NCI-H2196 treated with DMSO at 0.1 percent for 48 hours (cell line): ENCODE results near the gene EIF5.

Experiments
- DNase-seq: peaks from one replicate; lab custom pipeline; 2025; ENCODE audit not compliant: unreplicated experiment; lab: John Stamatoyannopoulos, UW

Gene EIF5

DNA sequence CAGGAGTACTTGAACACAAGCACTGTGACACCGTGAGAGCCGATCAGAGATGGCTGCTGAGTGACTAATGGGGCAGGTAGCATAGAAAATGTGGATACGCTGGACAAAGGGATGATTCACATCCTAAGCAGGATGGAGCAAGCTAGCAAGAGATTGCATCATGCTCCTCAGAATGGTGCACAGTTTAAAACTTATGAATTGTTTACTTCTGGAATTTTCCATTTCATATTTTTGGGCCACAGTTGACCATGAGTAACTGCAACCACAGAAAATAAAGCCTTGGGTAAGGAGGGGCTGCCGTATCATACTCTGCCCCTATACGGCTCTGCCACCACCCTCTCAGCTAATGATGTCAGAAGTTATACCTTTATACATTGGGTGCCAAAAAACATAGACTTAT lies 27.8 kb downstream of the EIF5 start:
- DNase-seq: no peak

DNA sequence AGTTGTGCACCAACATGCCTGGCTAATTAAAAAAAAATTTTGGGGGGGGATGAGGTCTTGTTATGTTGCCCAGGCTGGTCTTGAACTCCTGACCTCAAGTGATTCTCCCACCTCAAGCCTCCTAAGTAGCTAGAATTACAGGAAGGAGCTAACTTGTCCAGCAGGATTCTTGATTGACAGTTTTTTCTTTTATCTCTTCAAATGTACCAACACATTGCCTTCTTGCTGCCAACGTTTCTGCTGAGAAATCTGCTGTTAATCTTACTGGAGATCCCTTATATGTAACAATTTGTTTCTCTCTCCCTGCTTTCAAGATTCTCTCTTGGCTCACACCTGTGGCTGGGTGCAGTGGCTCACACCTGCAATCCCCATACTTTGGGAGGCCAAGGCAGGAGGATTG lies 28.7 kb downstream of the EIF5 start:
- no peak for DNase-seq

DNA sequence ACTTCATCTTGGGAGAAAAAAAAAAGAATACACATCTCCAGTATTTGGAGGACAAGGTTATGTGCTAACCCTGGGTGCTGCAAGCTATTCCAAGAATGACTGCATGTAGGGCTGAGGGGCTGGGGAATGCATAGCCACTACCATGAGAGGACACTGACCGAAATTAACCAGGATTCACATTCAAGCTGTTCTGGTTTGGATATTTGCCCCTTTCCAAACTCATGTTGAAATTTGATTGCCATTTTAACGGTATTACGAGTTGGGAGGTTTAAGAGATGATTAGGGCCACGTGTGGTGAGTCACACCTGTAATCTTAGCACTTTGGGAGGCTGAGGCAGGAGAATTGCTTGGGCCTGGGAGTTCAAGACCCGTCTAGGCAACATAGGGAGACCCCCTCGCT lies 32.7 kb downstream of the EIF5 start:
- DNase-seq: no peak

DNA sequence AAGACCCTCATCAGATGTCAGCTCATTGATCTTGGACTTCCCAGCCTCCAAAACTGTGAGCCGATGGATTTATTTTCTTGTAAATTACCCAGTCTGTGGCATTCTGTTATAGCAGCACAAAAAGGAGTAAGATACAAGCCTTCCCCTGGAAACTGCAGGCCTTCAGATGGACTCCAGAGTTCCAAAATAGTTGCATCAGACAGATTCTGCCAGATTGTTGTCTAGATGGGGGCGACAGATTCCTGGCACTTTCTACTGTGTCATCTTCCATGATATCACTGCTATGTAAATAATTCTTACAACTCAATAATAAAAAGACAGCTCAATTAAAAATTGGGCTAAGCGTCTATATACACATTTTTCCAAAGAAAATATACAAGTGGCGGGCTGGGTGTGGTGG lies 34.0 kb downstream of the EIF5 start:
- DNase-seq: no peak

DNA sequence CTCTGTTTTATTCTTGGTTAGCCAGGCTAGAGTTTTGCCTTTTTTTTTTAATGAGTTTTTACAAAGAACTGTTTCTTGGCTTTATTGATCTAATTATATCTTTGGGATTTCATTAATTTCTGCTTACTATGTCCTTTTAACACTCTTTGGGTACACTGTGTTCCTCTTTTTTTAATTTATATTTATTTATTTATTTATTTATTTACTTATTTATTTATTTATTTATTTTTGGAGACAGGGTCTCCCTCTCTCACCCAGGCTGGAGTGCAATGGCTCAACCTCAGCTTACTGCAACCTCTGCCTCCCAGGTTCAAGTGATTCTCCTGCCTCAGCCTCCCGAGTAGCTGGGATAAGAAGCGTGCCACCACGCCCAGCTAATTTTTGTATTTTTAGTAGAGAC lies 36.0 kb downstream of the EIF5 start:
- no peak for DNase-seq

DNA sequence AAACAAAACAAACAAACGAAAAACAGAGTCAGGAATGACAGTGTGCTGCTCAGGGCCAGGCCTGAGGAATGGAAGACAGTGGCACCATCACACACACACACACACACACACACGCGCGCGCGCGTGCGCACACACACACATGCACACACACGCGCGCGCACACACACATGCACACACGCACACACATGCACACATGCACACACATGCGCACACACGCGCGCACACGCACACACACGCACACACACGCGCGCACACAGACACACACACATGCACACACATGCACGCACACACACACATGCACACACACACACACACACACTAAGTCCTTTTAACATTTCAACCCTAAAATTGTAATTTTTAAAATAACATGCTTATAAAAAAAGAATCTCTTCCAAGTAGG lies 38.0 kb downstream of the EIF5 start:
- DNase-seq: no peak

DNA sequence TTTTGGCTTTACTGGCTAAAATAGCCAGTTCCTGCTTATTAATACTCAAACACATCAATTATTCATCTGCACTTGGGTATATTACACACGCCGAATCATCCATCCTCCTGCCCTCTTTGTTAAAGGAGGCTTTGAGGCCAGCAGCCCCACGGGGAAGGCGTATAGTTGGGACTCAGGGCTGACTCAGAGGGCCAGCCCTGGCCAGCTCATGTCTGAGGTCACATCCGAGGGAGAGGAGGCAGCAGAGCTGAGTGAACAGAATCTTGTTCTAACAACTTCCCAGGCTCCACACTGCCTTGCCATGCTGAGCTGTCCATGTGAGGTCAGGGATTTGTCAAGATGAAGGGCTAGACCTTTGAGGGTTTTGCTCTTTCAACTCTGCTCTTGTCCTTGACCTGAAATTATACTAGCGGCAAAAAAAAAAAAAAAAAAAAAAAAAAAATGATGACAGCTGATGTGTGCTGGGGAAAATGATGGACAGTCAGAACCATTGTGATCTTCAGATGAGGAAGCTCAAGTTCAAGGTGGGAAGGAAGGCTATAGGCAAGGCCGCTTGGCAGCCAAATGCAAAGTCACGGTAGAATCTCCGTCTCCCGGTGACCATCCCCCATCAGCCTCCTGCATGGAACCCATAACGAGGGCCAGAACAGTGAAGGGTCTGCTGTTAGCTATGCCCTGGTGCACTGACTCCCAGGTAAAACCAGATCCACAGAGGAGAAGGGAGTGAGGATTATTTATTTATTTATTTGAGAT lies 38.7 kb downstream of the EIF5 start:
- no peak for DNase-seq

DNA sequence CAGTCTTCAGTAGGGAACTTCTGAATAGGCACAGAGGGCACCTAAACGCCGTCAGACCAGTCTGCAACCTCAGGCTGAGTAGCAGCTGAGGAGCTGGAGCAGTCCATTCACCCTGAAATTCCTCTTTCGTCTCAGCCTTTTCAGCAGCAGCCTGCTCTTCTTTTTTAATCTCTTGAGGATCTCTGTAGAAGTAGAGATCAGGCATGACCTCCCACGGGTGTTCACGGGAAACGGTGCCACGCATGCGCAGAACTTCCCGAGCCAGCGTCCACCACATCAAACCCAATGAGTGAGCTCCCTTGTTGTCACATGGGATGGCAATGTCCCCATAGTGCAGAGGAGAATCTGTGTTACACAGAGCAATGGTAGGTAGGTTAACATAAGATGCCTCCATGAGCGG lies 40.1 kb downstream of the EIF5 start:
- DNase-seq: no peak

DNA sequence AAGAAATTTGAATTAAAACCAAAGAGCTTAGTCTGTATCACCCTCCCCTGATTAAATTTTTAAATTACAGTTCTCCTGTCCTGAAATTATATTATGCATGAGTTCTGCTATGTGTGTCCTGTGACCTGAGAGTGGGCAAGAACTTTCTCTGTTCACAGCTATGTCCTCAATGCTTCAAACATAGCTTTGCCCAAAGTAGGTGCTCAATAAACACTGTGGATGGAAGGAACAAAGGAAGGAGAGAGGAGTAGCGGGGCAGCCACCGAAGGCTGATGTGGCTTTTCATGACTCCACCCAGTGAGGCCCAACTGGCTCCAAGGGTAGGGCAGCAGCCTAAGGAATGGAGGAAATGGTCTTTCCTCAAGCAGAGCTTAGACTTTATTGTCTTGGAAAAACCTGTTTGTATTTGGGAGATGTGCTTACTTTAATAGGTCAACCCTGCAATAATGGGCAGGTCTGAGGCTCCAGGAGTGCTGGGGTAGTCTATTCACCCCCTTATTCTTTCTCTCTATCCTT lies 43.5 kb downstream of the EIF5 start:
- no peak for DNase-seq

DNA sequence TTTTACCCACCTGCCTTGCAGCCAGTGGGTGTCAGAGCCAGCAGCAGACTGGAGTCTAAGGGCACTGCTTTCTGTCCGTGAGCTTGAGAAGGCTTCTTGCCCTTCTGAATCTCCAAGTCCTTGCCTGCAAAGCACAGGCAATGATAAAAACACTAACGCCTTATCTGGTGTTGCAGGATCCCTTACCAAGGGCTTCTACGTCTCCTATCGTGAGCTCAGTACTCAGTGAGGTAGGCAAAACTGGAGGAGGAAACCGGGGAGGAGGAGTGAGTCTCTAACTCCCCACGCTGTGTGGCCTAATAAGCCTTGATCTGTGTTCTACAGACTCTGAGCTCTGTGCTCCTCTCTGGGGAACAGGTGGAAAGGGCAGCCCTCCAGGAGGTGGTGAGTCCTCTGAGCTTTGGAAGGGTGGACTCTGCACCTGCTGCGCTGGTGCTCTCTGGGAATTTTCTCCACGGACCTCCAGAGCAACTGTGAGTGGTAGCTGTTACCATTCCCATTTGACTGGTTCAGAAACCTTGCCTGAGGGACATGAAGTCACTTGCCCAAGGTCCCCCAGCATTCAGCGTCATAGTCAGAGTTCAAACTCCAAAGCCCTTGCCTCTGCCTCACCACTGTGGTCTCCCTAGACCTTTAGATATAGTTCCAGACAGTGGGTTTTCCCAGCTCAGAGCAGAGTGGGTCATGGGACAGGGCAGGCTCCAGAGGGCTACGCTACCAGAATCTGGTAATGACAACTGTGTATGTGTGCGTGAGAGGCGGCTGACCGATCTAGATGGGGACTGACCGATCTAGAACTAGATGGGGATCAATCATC lies 44.2 kb downstream of the EIF5 start:
- DNase-seq: no peak

DNA sequence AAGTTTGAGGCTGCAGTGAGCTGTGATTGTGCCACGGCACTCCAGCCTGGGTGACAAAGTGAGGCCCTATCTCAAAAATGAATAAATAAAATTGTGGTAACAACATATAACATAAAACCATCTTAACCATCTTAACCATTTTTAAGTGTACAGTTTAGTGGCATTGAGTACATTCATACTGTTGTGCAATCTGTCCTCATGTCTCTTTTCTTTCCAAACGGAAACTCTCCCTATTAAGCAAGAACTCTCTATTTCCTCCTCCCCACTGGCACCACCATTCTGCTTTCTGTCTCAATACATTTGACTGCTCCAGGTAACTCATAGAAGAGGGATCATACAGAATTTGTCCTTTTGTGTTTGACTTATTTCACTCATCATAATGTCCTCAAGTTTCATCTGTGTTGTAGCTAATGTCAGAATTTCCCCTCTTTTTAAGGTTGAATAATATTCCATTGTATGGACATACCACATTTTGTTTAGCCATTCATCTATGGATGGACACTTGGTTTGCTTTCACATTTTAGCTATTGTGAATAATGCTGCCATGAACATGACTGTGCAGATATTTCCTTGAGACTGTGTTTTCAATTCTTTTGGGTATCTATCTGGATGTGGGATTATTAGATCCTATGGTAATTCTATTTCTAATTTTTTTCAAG lies 46.8 kb downstream of the EIF5 start:
- no peak for DNase-seq

DNA sequence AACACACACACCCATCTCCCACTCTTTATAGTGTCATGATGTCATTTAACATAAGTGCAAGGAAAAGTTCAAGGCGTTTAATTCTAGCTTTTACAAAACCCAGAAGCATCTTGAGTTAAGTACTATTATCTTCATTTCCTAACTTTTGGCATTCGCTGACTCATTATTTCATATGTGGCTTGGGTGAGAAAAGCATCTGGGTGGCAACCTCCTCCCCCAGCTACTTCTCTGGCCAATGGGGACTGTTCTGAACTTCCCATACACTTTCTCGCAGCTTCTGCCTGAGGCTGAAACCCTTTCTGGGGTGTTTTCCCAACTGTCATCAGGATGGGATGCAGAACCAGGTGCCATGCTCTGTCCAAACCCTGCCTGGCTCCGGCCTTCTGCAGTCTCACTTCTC lies 48.3 kb downstream of the EIF5 start:
- no peak for DNase-seq

DNA sequence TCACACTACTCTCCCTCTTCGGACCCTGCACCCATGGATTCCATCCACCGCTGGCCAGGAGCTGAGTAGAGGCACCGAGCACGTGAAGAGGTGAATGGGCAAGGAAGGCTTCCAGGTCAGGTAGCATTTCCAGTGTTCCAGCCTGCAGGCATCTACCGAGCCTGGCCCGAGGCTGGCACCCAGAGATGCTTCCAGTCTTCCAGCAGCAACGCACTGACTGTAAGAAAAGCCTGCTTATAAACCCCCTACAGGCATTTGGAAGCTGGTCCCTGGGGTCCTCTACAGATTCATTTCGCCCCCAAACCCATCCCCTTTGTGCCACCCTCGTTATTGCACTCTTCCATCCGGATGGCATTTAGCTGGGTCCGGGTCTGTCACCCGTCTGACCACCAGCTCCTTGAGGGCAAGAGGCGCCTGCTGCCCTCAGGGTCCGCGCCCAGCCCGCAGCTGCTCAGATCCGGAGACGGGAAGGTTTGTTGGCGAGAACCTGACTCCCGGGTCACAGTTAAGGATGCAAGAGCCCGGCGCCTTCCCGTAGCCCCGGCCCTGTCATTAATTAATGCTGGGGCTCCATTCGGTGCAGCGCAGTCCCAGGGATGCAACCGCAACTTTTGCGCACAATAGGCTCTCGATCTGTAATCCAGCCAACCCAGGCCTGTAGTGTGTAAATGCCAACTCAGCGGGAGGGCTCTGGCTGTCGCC lies 50.6 kb downstream of the EIF5 start:
- no peak for DNase-seq

DNA sequence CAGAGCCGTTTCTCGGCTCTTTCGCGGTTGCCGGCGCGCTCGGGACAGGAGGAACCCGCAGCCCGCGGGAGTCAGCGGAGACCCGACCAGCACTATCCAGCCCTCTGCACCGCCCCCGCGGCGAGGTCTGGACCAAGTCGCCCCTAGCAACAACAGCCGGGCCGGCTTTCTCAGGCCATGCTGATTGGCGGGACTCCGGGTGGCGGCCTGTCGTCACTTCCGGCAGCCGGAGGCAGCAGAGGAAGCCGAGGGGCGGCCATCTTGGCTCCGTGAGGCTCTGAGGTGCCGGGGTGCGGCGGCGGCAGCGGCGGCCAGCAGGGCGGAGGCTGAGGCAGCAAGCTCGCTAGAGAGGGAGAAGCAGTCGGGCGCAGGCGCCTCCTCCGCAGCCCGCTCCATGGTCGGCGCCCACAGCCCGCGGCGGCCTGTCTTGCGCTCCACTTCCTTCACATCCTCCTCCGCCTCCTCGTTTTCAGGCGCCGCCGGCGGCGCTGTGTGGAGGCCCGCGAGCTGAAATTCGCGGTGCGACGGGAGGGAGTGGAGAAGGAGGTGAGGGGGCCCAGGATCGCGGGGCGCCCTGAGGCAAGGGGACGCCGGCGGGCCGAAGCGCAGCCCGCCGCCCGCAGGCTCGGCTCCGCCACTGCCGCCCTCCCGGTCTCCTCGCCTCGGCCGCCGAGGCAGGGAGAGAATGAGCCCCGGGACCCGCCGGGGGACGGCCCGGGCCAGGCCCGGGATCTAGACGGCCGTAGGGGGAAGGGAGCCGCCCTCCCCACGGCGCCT lies 51.3 kb downstream of the EIF5 start, which contains the start of gene MARK3:
Gene MARK3 (plus strand): TSS at position 264 of the 777 bp plus-strand sequence. CDS start 615 bp downstream, outside the sequence.
- peak; percentile 78 for DNase-seq

DNA sequence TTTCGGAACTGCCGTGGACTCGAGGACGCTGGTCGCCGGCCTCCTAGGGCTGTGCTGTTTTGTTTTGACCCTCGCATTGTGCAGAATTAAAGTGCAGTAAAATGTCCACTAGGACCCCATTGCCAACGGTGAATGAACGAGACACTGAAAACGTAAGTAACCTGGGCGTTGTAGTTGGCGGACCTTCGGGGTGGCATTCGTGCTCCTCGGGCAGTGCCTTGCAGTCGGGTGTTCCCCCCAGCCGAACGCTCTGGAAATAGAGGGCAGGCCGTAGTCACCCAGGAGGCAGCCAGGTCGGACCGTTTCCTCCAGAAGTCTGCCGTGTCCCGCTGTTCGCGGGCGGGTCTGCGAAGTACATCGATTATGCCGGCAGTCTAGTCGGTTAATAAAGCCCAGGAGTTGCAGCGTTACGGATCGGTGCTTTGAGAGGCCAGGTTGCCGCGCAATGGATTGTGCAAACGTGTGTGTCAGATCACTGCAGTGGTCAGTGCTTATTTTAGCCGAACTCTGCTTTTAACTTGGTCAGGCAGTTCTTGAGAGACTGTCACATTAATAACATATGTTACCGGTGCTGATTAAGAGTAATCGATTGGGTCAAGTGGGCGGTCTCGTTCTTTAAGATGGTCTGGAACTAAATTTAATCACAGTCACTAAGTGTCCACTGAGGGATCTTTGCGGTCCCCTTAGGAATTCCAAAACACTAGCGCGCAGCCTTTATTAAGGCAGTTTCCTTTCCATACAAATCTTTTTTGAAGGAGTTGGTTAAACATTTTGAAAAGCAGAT lies 52.1 kb downstream of the EIF5 start:
- no peak for DNase-seq

DNA sequence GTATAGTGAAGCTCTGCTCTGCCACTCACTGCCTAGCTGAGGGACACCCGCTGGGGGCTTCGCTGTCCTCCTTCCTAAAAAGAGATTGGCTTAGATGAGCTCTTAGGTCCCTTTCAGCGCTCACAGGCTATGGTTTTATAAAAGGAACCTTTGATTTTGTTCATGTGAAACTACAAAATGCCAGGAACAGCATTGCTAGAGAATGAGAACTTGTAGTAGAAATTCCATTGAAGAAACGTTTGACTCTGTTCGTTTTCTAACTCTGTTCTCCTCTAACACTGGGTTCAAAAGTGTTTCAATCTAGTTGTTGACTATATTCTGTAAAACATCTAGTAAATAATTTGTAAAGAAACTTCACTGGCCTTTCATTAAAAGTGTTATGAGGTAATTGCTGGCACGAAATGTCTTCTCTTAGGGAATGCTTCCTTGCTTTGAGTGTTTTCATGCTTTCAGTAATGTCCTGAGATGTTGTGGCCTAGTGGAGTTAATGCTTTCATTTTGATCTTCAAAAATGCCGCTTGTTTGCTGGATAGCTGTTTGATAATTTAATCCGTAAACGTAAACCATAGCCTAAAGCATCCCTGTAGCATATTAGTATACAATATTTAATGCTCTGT lies 52.8 kb downstream of the EIF5 start:
- DNase-seq: no peak

DNA sequence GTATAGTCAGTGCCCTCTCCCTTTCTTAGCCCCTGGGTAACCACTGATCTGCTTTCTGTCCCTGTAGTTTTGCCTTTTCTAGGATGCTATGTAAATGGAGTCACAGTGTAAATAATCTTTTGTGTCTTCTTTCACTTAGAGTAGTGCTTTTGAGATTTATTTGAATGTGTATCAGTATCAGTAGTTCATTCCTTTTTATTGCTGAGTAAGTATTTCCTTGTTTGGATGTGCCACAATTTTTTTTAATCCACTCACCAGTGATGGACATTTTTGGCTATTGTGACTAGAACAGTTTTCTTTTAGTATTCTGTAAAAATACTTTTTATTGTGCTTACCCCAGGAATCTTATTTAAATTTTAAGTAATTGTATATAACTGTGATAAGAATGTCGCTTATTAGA lies 54.6 kb downstream of the EIF5 start:
- no peak for DNase-seq

DNA sequence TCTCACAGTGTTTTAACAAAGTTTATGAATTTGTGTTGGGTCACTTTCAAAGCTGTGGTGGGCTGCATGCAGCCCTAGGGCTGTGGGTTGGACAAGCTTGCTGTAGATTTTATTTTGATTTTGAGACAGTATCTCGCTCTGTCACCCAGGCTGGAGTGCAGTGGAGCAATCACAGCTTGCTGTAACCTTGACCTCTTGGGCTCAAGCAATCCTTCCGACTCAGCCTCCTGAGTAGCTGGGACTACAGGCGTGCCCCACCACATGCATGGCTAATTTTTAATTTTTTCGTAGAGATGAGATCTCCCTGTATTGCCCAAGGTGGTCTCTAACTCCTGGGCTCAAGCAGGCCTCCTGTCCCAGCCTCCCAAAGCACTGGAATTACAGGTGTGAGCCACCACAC lies 56.6 kb downstream of the EIF5 start:
- no peak for DNase-seq

DNA sequence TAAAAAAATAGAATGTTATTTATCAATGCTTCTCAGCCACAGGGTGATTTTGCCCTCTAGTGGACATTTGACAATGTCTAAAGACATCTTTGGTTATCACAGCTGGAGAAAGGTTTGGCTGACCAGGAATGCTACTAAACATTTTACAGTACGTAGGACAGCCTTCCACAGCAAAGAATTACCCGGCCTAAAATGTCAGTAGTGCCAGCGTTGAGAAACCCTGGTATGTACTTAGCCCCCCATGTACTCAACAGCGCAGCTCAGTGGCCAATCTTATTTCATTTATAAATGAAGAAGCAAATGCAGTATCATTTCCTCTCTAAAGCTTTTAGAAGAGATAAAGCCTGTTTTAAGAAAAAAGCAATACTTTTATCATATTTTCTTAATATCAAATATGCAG lies 57.0 kb downstream of the EIF5 start:
- no peak for DNase-seq
